Measurements from ENCODE around the gene PTPRJ. TPM values are rescaled to one million over a fixed set of nuclear protein-coding genes. Genes with fewer than 3 reads are reported as not detected.
"Not testable (repeated sequence)": the region's sequence is repeated elsewhere in the genome, so short reads cannot be mapped to it uniquely, and the experiment has no call there.

The PTPRJ gene
- total RNA-seq, 1 experiment from 2014 or later: 59.4 TPM

GRCh38 chr11:47946682-47947559, 33.4 kb upstream of the PTPRJ start:
- Mint-ChIP-seq H3K4me3 (ENCODE audit: low read depth, unreplicated experiment) (no peak overlapping the region), H3K27ac (ENCODE audit: unreplicated experiment) (peak overlapping the region; percentile 79), H3K9me3 (ENCODE audit: low read depth, unreplicated experiment) (no peaks in the 10 kb centered on the region), H3K4me1 (ENCODE audit: low read depth, unreplicated experiment) (peaks cover 58% of the 10 kb centered on the region), H3K27me3 (ENCODE audit: unreplicated experiment) (no peaks in the 10 kb centered on the region), H3K36me3 (ENCODE audit: insufficient read depth, unreplicated experiment) (peaks cover 17% of the 10 kb centered on the region)
- BruUV-seq (replicated peaks): no TSS peak
- CTCF ChIA-PET: interaction anchor here (0.5 to 1.3 kb wide), 12 partner anchors 8 to 164 kb away, joined by 3 to 7 read pairs (median 4); no protein-coding TSS in a partner anchor
- DNase-seq: peak; percentile 88
- TF ChIP-seq CTCF (IDR thresholded peaks at IDR 0.05; ENCODE audit: unreplicated experiment): no peak
- intact Hi-C loops (cut with micrococcal nuclease; ENCODE audit: unreplicated experiment): loop anchor here (2.0 to 5.0 kb wide), 3 partner anchors 45 to 158 kb away; no protein-coding TSS in a partner anchor

- Mint-ChIP-seq H3K27me3 (ENCODE audit: unreplicated experiment) (no peaks in the 10 kb centered on the region), H3K4me1 (ENCODE audit: low read depth, unreplicated experiment) (peaks cover 54% of the 10 kb centered on the region), H3K27ac (ENCODE audit: unreplicated experiment) (no peak overlapping the region), H3K36me3 (ENCODE audit: insufficient read depth, unreplicated experiment) (peaks cover 17% of the 10 kb centered on the region), H3K9me3 (ENCODE audit: low read depth, unreplicated experiment) (no peaks in the 10 kb centered on the region), H3K4me3 (ENCODE audit: low read depth, unreplicated experiment) (no peak overlapping the region)
- no peak for TF ChIP-seq CTCF (IDR thresholded peaks at IDR 0.05; ENCODE audit: unreplicated experiment)
- CTCF ChIA-PET: no interaction called here
- no peak for DNase-seq
- intact Hi-C loops (cut with micrococcal nuclease; ENCODE audit: unreplicated experiment): loop anchor here (5.0 kb wide), 2 partner anchors 44 to 104 kb away; no protein-coding TSS in a partner anchor
- BruUV-seq (replicated peaks): no TSS peak
Observed at GRCh38 chr11:47948137-47948536, 32.2 kb upstream of the PTPRJ start.

- intact Hi-C loops (cut with micrococcal nuclease; ENCODE audit: unreplicated experiment): loop anchor here (5.0 kb wide), 2 partner anchors 43 to 103 kb away; no protein-coding TSS in a partner anchor
Observed at GRCh38 chr11:47949001-47949675, 31.2 kb upstream of the PTPRJ start.

GRCh38 chr11:47950396-47950795, 30.0 kb upstream of the PTPRJ start:
- Mint-ChIP-seq H3K4me3 (ENCODE audit: low read depth, unreplicated experiment) (no peak overlapping the region), H3K27ac (ENCODE audit: unreplicated experiment) (no peak overlapping the region), H3K9me3 (ENCODE audit: low read depth, unreplicated experiment) (no peaks in the 10 kb centered on the region), H3K36me3 (ENCODE audit: insufficient read depth, unreplicated experiment) (peaks cover 17% of the 10 kb centered on the region), H3K27me3 (ENCODE audit: unreplicated experiment) (no peaks in the 10 kb centered on the region), H3K4me1 (ENCODE audit: low read depth, unreplicated experiment) (peaks cover 43% of the 10 kb centered on the region)
- no TSS peak for BruUV-seq (replicated peaks)
- no peak for DNase-seq
- TF ChIP-seq CTCF (IDR thresholded peaks at IDR 0.05; ENCODE audit: unreplicated experiment): no peak
- CTCF ChIA-PET: interaction anchor here (0.7 kb wide), 1 partner anchor 661 kb away, joined by 5 read pairs; no protein-coding TSS in a partner anchor
- intact Hi-C loops (cut with micrococcal nuclease; ENCODE audit: unreplicated experiment): no loop called here

More at GRCh38 chr11:47949001-47949675, 31.2 kb upstream of the PTPRJ start:
- CTCF ChIA-PET; H3K27ac Mint-ChIP-seq (ENCODE audit: unreplicated experiment); BruUV-seq (replicated peaks); H3K27me3 Mint-ChIP-seq (ENCODE audit: unreplicated experiment); H3K9me3 Mint-ChIP-seq (ENCODE audit: low read depth, unreplicated experiment); DNase-seq; H3K4me3 Mint-ChIP-seq (ENCODE audit: low read depth, unreplicated experiment): not testable (repeated sequence)
- H3K36me3 Mint-ChIP-seq (ENCODE audit: insufficient read depth, unreplicated experiment): peaks cover 17% of the 10 kb centered on the region
- H3K4me1 Mint-ChIP-seq (ENCODE audit: low read depth, unreplicated experiment): peaks cover 51% of the 10 kb centered on the region

- intact Hi-C loops (cut with micrococcal nuclease; ENCODE audit: unreplicated experiment); H3K4me3 Mint-ChIP-seq (ENCODE audit: low read depth, unreplicated experiment); BruUV-seq (replicated peaks); CTCF ChIA-PET; H3K27ac Mint-ChIP-seq (ENCODE audit: unreplicated experiment); H3K9me3 Mint-ChIP-seq (ENCODE audit: low read depth, unreplicated experiment); H3K27me3 Mint-ChIP-seq (ENCODE audit: unreplicated experiment); DNase-seq; H3K36me3 Mint-ChIP-seq (ENCODE audit: insufficient read depth, unreplicated experiment): not testable (repeated sequence)
- H3K4me1 Mint-ChIP-seq (ENCODE audit: low read depth, unreplicated experiment): peaks cover 33% of the 10 kb centered on the region
Observed at GRCh38 chr11:47951504-47951903, 28.9 kb upstream of the PTPRJ start.
